Activated gamma-delta T cell (primary cell): Measurements from ENCODE around the gene CCDC136.

Experiments used
- DNase-seq: peaks from one replicate; lab custom pipeline; 2025; lab: John Stamatoyannopoulos, UW

Gene CCDC136

DNA sequence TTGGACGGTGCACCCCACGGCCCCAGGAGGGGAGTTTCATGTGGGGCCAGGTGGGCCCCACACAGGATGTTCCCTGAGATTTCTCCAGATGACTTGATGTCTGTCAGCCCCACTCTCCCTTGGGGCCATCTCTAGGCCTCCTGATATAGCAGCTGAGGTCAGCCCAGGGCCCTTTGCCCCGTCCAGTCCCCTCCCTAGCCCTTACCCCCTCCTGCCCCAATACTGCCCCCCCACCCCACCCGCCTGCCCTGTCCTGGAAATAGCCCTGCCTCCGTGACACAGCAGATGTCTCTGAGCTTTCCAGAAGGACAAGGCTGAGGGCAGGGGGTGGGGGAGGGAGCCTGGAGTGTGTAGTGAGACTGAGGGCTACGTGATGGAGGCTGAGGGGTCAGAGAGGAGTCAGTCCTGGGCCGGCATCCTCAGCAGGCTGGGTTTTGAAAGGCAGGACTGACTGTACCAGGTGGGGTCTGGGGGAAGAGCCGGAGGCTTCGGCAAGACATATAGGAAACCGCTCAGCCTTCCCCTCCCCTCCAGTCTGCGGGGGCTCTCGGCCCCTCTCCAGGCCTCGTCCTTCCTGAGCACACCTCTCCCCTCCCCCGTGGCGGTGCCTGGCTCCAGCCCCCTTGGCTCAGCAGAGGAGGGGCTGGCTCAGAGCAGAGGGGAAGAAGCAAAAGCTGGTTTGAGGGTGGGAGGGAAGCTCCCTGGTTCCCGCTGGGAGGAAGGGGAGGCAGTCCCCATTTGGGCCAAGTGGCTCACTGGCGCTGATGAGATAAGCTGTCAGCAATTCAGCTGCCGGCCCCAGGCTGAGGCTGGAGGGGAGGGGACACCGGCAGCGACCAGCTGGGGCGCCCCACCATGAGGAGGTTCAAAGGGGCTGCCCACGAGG, 40.5 kb downstream of the CCDC136 start:
- no peak for DNase-seq

DNA sequence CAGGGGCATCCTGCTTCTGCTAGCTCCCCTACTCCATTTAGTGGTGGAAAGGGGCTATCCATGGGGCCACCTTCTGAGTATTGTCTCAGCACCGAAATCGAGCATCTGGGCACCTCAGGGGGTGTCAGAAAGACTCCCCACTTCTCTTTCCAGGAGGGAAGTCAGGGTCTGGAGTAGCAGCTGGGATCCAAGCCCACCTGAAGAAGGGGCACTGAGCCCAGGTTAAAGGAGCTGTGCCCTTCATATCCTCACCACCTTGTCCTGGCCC, 41.0 kb downstream of the CCDC136 start:
- no peak for DNase-seq

DNA sequence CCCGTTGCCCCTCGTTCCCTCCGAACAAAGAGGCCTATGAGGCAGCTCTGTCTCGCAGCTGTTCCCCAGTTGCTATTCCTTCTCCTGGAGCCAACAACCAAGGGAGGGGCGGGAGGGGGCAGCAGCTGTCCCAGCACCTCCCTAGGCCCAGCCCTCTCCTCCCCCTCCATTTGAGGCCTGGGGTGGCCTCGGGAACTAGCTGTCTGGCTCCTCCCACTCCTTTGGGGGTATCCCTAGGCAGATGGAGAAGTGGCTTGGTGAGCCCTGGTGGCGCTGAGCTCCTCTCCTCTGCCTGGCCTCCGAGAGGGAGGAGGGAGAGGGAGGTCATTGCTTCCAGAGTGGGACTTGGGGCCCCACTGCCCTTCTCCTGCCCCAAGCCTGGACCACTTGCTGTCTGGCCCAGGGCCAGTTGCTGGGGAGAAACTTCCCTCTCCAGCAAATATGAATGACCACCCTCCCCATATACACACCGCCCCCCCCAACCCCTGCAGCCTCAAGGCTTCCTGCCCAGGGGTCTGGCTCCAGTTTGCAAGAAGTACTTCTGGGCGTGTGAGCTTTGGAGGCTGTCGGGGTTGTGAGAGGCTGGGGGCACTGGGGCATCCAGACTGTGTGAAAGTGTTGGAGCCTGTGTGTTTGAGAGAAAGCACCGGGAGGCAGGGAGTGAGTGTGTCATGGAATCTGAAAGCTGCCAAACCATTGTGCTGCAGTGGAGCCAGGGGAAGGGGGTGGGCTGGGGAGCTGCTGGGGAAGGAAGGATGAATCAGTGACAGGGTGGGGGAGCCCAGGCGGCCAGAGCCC, 41.6 kb downstream of the CCDC136 start:
- DNase-seq: no peak

DNA sequence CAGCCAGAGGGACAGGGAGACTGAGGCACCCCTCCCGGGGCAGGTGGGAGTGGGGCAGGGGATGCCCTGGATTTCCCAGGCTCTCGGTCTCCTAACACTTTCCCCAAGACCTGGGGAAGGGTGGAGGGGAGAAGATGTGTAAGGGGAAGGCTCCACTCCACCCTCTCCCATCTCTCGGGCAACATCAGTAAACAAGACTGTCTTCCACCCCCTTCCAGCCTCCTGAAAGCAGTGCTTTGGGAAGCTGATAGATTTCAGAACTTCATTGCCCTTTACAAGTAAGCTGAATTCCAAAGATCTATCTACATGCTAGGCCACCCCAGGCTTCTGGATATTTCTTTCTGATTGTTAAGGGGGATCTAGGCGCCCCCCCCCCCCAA, 42.2 kb downstream of the CCDC136 start:
- no peak for DNase-seq

DNA sequence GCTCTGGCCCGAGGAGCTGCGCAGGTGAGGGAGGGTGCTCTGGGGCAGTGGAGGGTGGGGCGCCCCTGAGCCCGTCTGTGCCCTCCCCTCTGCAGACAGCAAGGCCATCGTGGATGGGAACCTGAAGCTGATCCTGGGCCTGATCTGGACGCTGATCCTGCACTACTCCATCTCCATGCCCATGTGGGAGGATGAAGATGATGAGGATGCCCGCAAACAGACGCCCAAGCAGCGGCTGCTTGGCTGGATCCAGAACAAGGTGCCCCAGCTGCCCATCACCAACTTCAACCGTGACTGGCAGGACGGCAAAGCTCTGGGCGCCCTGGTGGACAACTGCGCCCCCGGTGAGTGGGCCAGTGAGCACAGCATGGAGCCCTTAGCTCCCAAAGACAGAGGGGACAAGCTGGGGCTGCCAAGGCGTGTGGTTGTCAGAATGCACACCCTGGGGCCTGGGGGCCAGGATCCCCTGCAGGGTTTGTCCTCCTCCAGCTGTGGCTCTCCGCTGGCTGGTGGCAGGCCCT, 43.5 kb downstream of the CCDC136 start:
- no peak for DNase-seq

DNA sequence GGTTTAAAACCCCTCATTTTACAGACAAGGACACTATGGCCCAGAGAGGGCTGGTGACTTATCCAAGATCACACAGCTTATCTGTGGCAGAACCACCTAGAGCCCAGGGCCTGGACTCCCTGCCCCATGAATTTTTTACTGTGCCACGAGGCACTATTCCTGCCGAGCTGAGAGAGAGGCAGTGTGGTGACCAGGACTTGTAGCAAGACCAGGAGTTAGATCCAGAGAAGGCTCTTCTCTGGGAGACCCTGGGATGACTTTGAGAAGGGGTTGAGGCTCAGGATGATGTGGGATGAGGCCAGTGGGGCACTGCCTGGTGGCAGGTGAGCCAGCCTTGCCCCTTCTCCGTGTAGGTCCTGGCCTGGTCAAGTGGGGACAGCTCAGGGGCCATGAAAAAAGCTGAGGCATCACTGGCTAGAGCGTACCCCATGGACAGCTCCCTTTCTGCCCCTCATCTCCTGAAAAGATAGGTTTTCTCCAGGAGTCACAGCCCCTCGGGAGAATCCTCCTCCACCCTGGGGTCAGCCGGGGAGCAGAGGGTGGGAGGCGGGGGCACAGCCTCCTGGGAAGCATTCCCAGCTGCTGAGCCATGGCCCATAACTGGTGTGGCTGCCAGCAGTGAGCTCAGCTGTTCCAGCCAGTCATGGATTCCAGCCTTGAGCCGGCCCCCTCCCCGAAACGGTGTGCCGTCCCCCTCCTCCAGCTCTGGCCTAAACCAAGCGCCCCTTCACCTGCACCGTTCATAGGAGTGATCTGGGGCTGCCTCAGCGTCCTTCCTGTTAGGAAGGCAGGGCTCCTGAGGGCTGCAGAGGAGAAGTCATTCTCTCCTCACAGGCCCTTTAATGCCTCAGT, 44.2 kb downstream of the CCDC136 start:
- no peak for DNase-seq

DNA sequence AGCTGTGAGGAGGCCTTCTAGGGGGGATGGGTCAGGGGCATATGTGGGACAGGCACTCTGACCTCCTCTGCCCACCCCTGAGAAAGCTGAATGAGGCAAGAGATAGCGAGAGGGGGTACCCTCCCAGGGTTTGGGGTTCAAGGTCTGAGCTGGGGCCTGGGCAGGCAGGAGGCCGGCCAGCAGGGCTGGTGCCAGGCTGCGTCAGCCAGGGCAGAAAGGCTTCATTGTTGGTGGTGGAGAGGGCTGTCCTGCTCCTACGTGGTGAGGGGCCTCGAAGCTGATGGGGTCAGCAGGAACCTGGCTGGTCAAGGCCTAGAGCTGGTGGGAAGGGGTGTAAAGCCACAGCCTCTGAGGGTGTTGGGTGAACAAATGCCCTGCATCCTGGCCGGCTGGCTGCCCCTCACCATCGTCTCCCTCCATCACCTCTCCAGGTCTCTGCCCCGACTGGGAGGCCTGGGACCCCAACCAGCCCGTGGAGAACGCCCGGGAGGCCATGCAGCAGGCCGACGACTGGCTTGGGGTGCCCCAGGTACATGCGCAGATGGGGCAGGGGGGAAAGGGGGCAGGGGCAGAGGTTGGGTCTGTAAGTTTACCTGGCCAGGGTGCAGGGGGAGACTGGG, 45.1 kb downstream of the CCDC136 start:
- DNase-seq: no peak

DNA sequence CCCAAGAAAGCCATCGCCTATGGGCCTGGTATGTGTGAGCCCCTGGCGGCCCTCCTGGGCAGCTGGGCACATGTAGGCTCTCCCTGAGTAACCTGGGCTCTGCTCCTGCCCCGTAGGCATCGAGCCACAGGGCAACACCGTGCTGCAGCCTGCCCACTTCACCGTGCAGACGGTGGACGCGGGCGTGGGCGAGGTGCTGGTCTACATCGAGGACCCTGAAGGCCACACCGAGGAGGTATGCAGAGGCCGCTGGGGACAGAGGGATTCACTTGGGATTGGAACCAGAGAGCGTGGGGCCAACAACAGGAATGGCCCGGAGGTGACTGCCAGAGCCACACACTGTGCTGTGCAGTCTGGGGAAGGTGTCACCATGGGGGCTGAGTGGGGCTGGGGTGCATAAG, 45.8 kb downstream of the CCDC136 start:
- no peak for DNase-seq

DNA sequence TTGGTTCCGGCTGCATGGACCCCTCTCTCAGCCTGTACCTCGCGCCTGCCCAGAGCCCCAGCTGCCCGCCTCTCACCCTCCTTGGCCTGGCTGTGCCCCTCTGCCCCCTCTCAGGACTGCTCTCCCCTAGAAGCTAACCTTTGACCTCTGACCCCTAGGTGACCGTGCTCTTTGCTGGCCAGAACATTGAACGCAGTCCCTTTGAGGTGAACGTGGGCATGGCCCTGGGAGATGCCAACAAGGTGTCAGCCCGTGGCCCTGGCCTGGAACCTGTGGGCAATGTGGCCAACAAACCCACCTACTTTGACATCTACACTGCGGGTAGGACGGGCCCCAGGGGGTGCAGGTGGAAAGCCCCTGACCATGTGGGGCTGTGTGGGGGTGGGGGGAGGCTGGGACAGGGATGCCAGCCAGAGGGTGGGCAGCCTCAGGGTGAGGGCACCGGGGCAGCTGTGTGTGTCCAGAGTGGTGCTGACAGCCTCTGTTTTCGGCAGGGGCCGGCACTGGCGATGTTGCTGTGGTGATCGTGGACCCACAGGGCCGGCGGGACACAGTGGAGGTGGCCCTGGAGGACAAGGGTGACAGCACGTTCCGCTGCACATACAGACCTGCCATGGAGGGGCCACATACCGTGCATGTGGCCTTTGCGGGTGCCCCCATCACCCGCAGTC, 46.5 kb downstream of the CCDC136 start:
- DNase-seq: no peak

DNA sequence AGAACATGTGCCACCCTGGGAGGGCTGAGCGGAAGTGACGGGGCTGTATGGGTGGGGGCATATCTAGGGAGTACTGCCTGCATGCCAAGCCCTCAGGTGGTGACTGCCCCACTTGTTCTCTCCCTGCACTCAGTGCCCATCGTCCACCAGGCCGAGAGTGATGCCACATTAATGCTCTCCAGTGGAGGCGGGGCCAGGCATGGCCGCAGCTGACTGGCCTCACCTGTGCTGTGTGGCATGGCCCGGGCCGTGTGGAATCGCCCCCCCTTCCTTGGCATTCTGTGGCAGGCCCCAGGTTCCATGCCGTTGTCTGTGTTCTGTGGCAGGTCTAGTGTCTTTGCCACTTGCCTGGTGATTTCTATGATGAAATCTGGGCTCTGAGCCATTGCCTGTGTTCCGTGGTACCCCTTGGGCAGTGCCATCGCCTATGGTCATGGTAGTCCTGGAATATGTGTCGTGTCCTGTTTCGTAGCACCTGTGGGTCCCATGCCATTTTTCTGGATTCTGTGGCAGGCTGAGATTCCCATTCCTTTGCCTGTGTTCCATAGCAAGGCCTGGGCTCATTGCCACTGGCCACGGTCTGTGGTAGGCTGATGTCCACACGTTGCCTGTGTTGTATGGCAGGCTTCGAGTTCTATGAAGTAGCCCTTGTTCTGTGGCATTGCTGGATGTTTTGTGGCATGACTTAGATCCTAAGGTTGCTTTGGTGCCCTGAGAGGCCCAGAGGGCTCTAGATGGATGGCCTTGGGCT, 47.4 kb downstream of the CCDC136 start:
- DNase-seq: no peak

DNA sequence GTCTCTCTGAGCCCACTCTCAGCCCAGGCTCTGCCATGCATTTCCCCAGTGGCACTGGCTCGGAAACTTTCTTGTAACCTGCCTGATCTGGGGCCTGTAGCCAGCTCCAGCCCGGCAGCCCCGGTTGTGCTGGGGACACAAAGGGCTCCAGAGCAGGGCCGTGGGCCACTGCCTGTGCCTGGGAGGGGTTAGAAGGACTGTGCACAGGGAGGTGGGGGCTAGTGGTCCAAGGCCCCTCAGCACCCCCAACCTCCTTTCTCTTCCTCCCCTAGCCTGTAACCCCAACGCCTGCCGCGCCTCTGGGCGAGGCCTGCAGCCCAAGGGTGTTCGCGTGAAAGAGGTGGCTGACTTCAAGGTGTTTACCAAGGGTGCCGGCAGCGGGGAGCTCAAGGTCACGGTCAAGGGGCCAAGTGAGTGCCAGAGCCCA, 48.0 kb downstream of the CCDC136 start:
- no peak for DNase-seq

DNA sequence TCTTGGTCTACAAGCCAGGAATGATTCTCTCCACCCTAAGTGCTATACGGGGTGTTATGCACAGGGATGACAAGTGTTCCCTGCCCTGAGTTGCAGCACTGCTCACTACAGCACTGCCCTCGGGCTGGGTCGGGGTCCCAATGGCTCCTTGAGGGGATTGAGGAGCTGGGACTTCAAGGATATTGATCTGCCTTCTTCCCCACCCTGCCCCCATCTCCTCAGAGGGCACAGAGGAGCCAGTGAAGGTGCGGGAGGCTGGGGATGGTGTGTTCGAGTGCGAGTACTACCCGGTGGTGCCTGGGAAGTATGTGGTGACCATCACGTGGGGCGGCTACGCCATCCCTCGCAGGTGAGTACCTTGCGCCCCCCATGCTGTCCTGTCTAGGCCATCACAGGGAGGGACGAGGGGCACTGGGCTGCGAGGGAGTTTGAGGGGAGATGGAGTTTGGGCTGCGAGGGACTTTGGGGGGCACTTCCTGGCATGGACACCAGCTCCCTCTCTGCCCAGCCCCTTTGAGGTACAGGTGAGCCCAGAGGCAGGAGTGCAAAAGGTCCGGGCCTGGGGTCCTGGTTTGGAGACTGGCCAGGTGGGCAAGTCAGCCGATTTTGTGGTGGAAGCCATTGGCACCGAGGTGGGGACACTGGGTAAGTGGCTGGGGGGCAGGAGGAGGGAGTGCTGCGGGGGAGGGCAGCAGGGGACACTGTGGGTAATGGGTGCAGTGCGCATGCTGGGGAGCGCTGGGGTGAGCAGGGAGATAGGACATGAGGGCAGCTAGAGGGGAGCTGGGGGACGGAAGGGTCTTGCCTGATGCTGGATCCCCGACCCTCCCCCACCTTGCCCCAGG, 48.8 kb downstream of the CCDC136 start:
- no peak for DNase-seq

DNA sequence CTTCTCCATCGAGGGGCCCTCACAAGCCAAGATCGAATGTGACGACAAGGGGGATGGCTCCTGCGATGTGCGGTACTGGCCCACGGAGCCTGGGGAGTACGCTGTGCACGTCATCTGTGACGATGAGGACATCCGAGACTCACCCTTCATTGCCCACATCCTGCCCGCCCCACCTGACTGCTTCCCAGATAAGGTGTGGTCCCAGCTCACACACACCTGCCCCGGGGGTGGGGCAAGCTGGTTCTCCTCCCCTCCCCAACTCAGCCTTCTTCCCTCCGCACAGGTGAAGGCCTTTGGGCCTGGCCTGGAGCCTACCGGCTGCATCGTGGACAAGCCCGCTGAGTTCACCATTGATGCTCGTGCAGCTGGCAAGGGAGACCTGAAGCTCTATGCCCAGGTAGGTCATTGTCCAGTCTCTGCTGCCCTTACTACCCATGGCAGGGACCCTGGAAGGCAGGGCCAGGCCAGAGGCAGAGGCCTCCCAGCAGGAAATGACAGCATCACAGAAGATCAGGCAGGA, 49.5 kb downstream of the CCDC136 start:
- DNase-seq: no peak

DNA sequence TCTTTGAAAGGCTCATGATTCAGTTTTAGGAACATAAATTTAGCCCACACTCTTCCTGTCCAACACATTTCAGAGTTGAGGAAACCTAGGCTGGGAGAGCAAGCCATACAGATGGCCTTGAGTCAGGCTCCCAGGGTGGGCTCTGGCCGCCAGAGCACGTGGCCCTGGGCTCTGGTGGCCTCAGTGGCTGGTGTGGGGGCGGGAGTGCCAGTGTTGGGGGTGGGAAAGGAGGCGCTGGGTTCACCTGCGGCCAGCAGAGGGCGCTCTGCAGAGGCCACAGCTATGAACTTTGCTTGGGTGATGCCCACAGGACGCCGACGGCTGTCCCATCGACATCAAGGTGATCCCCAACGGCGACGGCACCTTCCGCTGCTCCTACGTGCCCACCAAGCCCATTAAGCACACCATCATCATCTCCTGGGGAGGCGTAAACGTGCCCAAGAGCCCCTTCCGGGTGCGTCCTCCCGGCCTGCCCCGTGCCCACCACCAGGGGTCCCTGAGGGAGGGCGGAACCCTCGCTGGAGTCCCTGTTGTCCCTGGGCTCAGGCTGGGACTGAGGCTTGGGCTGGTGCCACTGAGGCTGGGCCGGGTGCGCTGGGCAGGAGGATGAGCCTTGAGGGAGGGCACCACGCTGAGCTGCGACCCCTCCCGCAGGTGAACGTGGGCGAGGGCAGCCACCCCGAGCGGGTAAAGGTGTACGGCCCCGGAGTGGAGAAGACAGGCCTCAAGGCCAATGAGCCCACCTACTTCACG, 50.3 kb downstream of the CCDC136 start:
- no peak for DNase-seq

DNA sequence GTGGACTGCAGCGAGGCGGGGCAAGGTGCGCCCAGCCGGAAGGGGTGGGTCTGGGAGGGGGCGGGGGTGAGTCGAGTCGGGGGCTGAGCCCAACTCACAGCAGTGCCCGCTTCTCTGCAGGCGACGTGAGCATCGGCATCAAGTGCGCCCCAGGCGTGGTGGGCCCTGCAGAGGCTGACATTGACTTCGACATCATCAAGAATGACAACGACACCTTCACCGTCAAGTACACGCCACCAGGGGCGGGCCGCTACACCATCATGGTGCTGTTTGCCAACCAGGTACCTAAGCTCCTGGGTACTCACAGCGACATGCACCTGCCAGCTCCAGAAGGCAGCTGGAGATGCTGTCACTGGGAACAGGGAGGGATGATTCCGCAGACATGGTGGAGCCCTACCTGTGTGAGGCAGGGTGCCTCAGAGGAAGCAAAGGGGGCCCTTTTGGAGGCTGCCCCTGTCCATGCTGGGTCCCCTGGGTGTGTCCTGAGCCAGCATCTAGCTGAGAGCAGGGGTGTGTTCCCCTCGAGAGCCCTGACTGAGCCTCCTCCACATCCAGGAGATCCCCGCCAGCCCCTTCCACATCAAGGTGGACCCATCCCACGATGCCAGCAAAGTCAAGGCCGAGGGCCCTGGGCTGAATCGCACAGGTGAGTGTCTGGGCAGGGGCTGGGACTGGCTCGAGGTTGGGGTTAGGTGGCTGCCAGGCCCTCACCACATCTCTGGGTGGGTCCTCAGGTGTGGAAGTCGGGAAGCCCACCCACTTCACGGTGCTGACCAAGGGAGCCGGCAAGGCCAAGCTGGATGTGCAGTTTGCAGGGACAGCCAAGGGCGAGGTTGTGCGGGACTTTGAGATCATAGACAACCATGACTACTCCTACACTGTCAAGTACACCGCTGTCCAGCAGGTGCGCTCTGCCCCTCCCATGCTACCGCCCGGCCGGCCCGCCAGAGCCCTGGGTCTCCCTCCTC, 51.2 kb downstream of the CCDC136 start:
- no peak for DNase-seq

DNA sequence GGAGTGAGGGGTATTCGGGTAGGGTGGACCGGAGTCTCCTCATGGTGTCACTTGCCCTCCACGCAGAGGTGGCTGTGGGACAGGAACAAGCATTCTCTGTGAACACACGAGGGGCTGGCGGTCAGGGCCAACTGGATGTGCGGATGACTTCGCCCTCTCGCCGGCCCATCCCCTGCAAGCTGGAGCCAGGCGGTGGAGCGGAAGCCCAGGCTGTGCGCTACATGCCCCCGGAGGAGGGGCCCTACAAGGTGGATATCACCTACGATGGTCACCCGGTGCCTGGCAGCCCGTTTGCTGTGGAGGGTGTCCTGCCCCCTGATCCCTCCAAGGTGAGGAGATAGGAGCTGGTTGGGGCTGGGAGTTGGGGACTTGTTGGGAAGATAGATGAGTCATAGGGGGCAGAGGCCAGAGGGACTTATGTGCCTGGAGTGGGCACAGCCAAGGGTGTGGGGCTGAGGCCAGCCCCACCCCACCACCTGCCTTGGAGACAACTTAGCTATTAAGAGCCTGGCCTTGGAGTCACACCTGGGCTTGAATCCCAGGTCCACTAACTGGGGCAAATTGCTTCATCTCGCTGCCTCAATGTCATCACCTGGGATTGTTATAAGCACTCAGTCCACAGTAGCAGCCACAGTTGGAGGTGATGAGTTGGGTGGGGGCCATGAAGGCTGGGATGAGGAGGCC, 52.3 kb downstream of the CCDC136 start:
- no peak for DNase-seq
